EL (cell line): ENCODE results near the gene CLPTM1L.
A peak's percentile ranks its signal among the peaks of the same experiment; 100 is the strongest.
"Not testable (repeated sequence)": the region's sequence is repeated elsewhere in the genome, so short reads cannot be mapped to it uniquely, and the experiment has no call there.

Experiments used
- DNase-seq: peaks from one replicate; pipeline ENCODE4 v3.0.0-alpha.2; 2016

CLPTM1L gene

DNA sequence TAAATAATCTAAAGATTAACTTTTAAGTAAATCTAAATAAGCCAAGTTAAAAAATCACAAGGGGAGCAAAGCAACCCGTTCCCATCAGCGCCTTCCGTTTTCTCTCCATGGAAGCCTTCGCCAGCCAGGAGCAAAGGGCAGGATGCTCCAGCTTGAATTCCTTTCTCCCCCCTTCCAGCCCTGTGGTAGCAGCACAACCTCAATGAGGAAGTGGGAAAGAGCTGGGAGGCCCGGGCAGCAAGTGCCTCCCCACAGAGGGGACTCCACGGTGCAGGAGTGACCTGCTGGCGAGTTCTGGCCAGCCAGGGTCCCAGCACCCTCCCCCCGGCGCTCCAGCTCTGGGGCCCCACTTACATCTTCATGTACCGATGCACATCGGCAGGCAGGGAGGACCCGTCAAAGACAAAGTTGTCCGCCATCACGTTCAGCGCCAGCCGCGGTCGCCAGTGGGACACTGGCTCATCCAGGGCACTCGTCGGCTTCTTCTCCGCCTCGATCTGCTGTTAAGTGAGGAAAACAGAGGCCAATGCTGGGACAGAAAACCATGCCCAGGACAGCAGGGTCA lies 6.3 kb downstream of the CLPTM1L start:
- DNase-seq = no peak

DNA sequence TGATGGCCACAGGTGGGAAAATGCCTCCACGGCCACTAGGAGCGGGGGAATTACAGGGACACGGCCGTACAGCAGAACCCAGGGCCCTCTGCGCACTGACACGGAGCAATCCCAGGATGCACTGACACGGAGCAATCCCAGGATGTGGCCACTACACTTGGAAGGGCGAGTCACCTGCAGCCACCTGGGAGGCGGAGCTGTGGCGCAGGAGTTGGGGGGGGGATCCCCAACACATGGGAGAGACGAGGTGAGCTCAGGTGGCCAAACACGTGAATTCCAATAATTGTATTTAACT lies 6.8 kb downstream of the CLPTM1L start:
- DNase-seq = no peak

DNA sequence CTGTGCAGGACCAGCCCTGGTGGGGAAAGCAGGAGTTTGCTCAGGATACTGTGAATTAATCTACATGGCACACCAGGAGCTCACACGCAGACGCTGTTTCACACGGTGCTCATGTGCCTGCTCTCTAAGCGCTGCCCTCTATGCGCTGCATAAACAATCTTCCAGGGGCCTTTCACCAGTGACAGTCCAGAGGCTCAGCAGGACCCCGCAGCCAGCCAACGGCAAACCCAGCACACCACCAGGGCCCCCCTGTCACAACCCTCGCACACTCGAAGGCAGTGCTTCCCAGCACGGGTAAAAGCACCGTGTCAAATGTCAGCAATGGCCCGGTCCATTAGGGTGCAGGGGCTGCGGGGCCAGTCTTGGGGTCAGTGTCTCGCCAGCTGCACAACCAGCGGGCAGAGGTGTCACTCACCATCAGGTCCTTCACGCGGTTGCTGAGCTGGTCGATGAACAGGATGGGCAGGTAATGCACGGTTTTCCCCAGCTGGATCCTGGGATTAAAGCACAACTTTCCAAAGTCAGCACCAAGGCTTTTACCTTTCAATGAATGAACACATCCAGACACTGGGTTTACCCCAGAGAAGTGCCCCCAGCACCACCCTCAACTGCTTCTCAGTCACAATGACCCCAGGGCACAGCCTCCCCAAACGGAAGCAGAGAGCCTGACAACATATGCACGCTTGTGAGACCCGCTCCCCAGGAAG lies 7.3 kb downstream of the CLPTM1L start:
- DNase-seq = no peak

DNA sequence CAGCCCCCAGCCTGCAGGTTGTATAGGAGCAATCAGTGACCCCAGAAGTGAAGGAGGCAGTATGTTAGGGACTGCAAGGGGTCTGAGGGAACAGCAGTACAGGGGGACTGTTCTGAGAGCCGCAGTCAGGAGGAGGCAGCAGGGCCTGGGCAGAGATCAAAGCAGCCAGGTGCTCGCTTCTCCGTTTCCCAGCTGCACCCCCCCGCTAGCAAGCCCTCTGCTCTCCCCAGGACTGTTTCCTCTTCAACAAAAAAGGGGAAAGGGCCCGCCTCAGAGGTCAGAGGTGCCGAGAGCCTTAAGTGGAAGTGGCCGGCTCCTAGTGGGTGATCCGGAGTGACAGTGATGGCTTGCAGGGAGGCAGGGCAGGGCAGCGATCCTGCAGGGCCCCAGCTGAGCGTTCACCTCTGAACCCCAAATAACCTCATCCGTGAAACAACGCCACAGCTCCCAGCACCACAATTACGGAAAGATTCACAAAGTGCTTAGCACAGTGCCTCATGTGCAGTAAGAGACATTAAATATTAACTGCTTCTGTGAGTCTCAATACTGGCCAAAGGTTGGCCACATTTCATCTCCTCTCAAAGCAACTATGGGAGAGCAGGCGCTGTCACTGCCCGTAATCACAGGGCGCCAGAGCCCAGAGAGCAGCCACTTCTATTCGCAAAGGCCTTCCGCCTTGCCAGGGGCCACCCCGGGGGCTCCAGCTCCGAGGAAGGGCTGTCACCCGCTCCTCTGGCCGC lies 8.0 kb downstream of the CLPTM1L start:
- no peak for DNase-seq

DNA sequence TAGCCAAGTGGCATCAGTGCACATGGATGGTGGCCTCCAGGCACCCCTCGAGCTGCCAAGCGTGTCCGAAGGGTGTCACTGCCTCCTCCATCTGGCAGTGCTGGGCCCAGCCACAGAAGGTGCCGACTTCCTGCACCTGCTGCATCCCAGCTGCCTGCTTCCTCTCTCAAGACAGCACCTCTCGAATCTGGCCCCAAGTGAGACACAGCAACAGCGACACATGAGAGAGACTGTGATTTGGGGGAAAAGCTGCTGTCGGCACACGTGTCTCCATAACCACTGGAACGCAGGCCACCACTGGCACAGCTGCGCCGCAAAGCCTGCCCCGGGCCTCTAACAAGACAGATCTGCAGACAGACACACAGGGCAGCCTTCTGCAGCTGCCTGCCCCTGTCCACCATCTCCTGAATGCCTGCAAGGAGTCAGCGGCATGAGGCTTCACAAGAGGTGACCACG lies 8.8 kb downstream of the CLPTM1L start:
- DNase-seq = no peak

DNA sequence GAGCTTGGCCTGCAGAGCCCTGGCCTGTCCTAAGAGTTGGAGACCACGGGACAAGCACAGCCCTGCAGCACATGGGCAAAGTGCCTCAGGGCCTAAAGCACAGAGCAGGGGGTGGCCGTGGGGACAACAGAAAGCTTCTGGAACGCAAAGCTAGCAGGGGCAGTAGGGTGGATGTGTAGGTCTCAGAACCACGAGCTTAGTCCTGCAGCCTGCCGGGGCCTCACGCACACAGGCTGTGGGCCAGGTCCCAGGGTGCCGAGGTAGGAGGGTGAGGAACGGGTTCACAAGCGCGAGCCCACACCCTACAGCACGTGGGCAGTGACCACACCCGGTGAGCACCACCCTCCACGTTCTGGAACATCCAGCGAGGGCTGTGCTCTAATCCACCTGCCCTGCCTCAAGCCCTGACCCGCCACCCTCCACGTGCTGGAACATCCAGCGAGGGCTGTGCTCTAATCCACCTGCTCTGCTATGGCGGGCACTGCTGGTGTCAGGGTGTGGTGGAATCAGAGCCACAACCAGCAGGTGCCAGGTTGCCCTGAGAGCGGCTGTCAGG lies 9.3 kb downstream of the CLPTM1L start:
- no peak for DNase-seq

DNA sequence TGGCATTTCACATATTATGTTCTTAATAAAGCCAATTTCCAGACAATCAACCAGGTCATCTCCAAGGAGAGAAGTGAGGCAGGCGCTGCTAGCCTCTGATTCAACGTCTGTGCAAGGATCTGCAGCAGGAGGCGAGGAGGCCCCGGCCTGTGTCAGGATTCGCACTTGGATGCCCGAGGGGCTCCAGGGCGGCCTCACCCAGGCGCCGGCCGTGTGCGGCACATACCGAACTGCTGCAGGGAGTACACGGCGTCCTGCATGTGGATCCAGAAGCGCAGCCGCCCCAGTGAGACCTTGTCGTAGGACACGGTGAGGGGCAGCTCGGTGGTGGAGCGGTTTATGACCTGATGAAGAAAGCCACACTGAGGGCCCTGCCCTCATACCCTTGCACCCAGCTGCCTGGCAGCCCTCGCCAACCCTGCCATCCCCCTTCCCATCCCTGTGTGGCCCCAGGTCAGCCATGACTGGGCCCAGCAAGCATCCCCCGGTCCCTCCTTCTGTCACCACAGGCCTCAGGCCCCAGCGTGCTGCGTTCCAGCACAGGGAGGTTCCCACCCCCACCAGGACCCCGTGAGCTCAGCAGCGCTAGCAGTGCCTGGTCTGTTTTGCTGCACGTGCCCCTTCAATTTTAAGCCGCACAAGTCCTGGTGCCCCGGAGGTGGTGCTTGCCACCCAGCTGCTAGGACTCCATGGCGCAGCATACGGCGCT lies 9.9 kb downstream of the CLPTM1L start:
- no peak for DNase-seq

DNA sequence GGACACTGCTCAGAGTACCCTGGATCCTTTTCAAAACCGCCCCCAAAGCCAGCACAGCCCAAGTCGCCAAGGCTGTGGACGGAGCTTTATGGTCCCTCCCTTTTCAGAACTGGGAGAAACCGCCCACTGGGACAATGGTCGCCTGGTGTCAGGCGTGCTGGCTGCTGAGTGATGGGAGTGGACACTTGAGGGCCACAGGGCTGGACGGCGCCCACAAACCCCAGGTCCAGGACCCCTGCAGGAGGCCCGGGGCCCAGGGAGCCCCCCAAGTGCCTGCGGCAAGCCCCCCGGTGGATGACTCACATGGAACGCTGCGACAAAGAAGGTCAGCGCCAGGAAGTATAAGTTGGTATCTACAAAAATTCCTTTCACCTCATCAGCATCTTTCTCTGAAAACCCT lies 10.9 kb downstream of the CLPTM1L start:
- no peak for DNase-seq

DNA sequence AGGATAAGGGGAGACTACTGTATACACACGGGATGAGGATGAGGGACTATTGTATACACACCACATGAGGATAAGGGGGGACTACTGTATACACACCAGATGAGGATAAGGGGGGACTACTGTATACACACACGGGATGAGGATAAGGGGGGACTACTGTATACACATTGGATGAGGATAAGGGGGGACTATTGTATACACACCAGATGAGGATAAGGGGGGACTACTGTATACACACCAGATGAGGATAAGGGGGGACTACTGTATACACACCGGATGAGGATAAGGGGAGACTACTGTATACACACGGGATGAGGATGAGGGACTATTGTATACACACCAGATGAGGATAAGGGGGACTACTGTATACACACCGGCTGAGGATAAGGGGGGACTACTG lies 11.6 kb downstream of the CLPTM1L start:
- peak; percentile 16 for DNase-seq

DNA sequence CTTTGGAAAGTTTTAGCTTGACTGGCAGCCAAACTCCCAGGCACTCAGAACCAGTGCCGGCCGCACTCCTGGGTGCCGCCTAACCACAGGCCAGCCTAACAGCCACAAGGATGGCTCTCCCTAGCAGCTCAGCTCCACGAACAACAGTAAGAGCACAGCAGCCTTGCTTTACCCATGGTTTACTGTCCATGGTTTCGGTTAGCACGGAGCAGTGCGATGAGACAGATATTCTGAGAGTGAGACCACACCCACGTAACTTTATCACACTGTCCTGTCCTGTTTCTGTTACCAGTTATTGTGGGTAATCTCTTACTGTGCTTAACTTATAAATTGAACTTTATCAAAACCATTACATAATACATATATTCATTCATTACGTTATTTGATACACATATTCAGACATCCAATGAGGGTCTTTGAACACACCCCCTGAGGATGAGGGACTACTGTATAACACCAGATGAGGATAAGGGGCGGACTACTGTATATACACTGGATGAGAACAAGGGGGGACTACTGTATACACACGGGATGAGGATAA lies 12.4 kb downstream of the CLPTM1L start:
- DNase-seq = no peak

DNA sequence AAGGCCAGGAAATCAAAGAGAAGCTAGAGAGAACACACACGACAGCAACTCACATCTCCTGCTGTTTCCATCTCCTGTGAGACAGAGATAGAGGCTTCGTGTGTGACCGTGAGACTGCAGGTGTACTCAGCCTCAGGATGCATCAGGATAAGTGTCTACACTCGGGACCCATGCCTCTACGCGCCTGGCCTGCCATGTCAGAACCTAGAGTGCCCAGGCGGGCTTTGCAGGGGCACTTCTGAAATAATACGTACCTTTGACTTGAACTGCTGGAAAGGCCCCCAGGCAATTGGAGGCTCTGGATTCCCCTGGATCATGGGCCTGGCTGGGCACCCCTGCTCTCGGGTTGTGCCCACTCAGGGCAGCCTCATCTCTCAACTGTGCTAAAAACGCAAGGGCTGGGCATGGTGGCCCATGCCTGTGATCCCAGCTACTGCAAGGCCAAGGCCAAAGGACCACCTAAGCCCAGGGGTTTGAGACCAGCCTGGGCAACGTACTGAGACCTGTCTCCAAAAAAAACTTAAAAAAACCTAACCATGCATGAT lies 13.0 kb downstream of the CLPTM1L start:
- no peak for DNase-seq

DNA sequence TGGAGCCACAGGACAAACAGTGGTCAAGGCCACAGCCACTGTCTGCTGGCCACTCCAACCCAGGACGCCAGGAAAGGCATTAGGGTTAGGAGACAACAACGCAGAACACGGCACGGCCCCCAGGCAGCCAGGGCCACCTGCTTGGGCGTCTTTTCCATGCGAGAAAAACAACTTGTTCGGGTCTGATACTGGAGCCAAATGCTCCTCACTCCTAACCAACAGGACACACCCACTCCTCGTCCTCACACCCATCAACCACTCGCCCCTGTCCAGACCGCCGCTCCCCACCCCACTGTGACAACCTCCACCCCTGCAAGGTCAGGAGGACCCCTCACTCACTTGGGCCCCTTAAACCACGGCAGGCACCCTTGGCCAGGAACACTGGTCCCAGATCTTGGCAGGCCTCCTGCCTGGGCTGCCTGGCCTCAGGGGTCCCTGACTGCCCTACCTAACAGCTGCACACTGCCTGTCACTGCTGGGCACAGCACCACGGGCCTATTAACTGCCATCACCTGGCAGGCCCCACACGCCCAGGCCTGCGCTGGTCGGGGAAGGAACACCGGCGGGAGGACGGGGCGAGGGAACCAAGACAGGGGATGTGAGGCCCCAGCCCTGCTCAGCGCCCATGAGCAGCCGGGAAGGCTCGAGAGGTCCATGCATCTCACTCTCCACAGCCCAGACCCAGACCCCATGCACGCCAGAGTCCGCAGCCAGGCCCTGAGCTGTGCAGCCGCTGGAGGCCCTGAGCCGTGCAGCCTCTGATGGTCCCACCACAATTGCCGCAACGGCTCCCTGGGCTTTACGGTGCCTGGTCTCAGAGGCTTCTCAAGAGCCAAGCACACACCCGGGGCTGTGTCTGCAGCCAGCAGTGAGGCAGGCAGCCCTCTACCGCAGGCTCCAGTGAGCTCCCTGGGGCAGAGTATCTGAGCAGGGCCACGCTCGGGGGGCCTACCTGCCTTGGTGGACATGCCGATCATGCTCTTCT lies 13.8 kb downstream of the CLPTM1L start:
- no peak for DNase-seq

DNA sequence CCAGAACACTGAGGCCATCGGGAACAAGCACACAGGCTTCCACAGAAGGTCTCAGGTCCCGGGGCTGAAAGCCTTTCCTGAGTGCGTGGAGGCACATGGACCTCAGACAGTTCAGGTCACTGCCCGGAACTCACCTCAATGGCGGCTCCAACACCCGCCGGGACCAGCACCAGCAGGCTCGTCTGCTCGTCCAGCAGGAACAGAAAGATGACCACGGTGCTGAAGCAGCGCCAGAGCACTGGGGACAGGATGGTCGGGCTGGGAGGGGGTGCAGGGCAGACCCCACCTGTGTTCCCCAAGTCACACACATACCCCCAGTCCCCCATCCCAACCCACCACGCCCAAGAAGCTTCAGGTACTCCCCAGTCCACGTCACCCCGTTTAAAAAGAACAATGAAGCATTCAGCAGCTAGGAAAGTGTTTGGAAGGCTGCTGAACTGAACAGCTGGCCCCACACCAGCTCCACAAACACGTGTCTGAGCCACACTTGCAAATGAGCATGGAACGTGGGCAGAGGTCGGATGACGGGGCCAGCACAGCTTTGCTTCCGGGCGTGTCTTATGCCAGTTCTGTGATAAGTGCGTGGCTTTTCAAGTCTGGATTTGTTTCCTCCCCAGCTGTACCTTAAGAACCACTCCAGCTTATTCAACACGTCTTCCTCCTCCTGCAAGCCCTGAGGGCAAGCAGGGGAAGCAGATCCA lies 14.6 kb downstream of the CLPTM1L start:
- no peak for DNase-seq

DNA sequence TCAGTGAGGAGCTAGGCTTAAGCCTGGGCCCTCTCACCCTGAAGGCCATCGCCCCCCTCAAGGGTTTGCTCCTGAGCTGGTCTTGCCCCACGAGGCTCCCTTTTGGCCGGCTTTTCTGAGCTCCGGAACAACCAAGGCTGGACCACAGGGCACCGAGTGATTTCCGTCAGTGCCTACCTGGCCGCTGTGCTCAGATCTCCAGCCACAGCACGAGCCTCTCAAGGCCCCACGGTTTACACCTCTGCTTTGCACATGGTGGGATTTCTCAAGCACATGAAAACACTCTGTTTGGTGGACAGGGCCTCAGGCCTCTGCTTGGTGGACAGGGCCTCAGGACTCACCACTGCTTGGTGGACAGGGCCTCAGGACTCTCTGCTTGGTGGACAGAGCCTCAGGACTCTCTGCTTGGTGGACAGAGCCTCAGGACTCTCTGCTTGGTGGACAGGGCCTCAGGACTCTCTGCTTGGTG lies 15.8 kb downstream of the CLPTM1L start:
- DNase-seq = no peak

DNA sequence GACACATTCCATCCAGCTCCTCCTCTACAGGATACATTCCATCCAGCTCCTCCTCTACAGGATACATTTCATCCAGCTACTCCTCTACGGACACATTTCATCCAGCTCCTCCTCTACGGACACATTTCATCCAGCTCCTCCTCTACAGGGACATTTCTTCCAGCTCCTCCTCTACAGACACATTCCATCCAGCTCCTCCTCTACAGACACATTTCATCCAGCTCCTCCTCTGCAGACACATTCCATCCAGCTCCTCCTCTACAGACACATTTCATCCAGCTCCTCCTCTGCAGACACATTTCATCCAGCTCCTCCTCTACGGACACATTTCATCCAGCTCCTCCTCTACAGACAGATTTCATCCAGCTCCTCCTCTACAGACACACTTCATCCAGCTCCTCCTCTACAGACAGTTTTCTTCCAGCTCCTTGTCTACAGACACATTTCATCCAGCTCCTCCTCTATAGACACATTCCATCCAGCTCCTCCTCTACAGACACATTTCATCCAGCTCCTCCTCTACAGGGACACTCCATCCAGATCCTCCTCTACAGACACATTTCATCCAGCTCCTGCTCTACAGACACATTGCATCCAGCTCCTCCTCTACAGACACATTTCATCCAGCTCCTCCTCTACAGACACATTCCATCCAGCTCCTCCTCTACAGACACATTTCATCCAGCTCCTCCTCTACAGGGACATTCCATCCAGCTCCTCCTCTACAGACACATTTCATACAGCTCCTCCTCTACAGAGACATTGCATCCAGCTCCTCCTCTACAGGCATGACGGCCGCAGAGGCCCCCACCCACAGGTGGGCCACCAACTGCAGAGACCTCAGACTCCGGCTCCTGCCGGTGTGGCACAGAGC lies 16.4 kb downstream of the CLPTM1L start:
- DNase-seq = peak; percentile 86

DNA sequence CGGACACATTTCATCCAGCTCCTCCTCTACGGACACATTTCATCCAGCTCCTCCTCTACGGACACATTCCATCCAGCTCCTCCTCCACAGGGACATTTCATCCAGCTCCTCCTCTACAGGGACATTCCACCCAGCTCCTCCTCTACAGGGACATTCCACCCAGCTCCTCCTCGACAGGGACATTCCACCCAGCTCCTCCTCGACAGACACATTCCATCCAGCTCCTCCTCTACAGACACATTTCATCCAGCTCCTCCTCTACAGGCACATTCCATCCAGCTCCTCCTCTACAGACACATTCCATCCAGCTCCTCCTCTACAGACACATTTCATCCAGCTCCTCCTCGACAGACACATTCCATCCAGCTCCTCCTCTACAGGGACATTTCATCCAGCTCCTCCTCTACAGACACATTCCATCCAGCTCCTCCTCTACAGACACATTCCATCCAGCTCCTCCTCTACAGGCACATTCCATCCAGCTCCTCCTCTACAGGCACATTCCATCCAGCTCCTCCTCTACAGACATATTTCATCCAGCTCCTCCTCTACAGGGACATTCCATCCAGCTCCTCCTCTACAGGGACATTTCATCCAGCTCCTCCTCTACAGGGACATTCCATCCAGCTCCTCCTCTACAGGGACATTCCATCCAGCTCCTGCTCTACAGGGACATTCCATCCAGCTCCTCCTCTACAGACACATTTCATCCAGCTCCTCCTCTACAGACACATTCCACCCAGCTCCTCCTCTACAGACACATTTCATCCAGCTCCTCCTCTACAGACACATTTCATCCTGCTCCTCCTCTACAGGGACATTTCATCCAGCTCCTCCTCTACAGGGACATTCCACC lies 17.8 kb downstream of the CLPTM1L start:
- peak; percentile 89 for DNase-seq

DNA sequence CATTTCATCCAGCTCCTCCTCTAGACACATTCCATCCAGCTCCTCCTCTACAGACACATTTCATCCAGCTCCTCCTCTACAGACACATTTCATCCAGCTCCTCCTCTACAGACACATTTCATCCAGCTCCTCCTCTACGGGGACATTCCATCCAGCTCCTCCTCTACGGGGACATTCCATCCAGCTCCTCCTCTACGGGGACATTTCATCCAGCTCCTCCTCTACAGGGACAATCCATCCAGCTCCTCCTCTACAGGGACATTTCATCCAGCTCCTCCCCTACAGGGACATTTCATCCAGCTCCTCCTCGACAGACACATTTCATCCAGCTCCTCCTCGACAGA lies 18.4 kb downstream of the CLPTM1L start:
- DNase-seq = not testable (repeated sequence)

DNA sequence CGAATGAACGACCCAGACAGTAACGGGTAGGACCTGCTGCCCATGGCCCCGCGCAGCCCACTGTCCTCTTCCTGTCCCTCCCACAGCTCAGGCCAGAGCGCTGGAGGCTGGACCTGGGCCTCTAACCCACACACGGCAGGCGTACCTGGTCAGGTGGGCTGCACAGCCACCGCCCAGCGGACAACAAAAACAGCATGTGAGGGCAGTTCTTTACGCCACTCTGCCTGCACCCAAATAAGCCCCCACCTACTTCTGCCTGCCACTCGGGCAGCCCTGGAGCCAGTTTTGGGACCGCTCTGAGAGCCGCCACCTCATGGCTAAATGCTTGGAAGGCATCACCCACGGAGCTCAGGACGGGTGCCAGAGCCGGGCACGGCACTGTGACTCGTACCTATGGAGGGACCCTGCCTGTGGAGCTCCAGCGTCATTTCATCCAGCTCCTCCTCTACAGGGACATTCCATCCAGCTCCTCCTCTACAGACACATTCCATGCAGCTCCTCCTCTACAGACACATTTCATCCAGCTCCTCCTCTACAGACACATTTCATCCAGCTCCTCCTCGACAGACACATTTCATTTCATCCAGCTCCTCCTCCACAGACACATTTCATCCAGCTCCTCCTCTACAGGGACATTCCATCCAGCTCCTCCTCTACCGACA lies 18.9 kb downstream of the CLPTM1L start:
- DNase-seq = peak; percentile 92
